ENCODE results near the gene DDX47.
A peak's percentile ranks its signal among the peaks of the same experiment; 100 is the strongest.

DDX47 gene

DNA sequence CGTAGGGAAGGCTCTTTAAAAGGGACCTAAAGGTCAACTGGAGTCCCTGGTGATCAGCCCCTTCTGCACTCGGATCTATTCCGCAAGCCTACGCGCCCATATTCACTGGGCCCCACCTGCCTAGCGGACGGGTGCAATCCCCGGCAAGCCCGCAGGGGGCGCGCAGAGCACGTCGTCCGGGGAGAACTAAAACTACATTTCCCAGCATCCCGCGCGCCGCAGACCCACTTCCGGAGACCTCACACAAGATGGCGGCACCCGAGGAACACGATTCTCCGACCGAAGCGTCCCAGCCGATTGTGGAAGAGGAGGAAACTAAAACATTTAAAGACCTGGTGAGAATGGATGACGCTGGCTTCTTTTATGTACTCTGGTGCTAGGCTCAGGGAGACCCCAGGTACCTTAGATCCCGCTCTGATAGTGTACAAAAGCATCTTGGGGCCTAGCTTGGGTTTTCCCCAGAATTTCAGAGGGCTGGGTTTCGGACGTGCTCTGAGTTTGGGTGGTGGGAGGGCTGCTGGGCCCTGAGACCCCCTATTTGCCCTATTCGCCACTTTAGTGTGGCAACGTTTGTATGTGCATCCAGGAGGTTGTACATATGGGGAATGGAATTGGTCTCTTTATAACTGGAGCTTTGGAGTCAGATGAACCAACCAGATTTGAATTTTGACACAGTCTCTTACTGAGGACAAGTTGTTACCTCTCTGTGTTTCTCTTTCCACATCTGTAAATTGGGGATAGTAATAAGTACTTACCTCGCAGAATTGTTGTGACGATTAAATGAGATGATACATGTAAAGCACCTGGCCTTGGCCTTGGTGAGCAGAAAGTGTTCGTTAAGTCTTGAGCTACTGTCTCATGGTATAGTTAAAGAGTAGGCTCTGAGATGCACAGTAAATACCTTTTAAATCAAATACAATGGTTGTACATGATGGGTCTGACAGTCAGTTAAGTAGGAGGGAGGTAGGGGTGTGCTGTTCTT lies at the start of gene DDX47:
Gene DDX47 (plus strand): TSS at position 227 of the 982 bp plus-strand sequence. CDS start 22 bp downstream, at position 249.
- peak; percentile 90 for DNase-seq

DNA sequence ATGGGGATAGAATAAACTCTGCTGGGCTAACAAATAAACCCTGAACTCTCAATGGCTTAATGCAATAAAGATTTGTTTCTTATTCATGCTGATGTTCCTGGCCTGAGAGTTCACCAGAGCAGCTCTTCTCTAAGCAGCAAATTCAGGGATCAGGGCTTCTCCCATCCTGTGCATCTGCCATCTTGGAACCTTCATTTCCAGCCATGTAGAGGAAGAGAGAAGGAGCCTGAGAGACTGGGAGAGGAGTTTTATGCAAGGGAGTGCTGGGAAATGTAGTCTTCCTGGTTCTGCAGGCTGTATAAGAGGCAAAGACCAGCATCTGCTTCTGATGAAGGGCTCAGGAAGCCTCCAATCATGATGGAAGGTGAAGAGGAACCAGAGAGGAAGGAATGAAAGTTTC lies 48.3 kb upstream of the DDX47 start:
- DNase-seq, result no peak

DNA sequence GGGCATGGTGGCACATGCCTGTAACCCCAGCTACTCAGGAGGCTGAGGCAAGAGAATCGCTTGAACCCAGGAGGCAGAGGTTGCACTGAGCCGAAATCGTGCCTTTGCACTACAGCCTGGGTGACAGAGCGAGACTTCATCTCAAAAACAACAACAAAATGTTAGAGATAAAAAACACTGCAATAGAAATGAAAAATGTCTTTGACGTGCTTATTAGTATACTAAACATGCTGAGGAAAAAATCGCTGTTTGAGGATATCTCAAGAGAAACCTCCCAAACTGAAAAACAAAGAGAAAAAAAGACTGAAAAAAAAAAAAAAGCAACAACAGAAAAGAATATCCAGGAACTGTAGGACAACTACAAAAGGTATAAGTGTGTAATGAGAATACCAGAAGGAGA lies 42.9 kb upstream of the DDX47 start:
- DNase-seq, result no peak

DNA sequence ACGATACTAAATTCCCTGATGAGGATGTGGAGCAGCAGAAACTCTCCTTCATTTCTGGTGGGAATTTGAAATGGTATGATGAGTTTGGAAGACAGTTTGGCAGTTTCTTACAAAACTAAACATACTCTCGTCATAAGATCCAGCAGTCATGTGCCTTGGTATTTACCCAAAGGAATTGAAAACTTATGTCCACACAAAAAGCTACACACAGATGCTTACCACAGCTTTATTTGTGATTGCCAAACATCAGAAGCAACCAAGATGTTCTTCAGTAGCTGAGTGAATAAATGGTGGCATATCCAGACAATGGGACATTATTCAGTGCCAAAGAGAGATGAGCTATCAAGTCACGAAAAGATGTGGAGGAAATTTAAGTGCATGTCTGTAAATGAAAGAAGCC lies 38.4 kb upstream of the DDX47 start:
- DNase-seq, result no peak

DNA sequence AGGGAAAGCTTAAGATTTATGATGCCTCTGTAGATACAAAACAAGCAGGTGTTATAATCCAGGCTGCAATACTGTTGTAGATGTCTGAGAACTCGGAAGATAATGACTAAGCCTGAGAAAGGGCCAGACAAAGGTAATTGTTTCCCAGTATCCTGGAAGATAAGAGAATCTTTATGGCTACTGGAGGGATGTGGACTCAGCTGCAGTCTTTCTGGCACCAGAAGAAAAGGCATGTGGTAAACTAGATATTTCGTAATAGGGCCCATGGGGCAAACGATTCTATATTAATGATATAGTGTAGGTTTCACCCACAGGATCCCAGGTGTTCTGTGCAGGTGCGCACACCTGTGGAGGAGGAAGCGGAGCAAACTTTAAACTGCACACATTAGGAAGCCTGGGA lies 36.9 kb upstream of the DDX47 start:
- no peak for DNase-seq

DNA sequence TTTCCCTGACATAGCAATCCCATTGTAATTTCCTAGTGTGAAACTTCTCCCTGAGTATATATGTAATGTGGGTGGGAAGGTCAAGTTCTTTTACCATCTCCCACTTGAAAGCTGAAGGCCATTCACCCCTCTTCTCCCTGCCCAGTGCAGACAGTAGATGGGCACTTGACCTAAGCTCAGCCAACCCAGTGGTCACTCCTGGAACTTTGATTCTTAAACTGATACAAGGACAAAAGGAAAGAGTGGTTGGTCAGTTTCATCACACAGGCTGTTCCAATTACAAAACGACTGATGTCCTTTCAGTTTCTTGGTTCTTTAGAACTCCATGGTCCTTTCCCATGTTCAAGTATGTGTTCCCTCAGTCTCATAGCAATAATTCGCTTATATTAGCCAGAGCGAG lies 36.1 kb upstream of the DDX47 start:
- DNase-seq, result no peak

DNA sequence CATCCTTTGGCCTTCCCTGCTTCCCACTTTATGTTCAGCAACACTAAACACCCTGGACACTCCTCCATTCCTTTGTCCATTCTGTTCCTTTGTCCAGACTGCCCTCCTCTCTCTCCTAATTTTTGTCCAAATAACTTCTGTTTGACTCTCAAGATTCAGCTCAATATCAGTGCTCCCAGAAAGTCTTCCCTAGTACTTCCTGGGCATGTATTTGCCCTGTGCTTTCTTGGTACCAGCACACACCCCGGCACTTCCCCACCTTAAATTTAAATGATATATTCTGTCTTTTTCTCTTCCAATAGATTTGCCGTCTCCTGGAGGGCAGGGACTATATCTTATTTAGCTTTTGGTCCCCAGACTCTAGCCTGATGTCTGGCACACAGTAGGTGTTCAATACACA lies 34.1 kb upstream of the DDX47 start:
- no peak for DNase-seq

DNA sequence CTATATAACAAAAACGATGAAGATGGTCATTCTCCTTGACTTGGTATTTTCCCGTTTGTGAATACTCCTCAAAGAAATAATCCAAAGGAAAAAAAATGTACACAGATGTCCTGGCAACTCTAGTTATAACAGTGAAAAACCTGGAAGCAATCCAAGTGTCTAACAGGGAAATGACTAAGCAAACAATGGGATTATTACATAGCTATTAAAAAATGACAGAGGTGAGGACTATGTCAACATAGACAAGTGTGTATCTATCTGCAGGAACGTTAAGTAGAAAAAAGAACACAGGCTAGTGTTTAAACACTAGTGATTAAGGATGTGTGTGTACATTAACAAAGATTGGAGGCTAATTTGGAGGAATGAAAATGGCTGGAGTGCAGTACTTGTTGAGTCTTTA lies 33.6 kb upstream of the DDX47 start:
- peak; percentile 89 for DNase-seq

DNA sequence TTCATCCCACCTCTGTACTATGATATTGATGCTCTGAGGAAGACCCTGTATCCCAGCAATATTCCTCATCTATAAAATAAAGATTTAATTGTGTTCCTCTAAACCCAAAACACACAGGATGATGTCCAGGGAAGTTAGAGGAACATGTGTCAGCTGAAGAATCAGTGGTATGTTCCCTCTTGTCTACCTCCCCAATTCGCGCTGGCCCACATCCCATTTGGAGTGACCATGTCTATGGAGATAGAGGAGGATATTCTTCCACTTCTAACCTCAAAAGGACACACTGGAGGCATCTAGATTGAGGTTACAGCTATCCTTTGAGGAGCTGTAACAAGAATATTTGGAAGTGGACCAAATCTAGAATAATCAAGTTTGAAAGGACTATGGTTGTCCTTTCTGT lies 29.0 kb upstream of the DDX47 start:
- DNase-seq, result no peak

DNA sequence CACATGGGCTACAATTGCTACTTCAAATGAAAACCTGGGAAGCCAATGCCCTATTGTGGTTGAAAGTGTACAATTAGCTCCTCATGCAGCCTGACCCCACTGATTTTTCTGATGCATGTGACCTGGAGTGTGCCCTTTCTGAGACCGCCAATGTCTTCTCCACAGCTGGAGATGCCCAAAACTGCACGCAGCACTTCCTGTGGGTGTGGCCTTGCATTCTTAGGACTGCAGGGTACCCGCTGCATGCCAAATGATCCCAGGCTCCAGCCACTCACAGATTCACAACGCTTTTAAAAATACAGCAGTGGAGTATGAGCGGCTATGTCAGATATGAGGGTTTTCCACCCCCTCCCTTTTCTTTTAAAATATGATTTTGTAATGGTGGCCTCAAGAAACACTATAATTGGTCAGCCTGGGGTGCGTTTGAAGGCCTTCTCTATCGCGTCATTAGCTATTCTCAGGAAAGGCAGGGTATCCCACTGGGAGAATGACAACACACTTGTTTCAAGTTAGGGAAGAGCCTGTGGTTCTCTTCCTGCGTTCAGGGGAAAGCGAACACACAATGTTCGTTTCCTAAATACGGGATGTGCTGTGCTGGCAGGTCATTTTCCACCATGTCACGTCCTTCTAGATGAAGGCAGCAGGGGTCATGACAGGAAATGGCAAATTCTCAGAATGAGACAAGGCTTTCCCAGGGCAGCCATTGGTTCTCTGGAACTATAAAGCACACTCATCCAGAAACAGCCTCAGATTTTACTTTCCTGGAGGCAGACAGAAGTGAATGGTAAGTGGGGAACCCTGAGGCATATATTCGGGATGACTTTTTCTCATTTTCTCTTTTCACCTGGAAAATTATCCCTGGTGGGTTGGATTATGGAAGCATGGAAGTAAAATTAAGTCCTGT lies 28.0 kb upstream of the DDX47 start, which contains the start of gene APOLD1:
Gene APOLD1 (plus strand): TSS at position 749 of the 904 bp plus-strand sequence. CDS start 33 bp downstream, at position 782.
- peak; percentile 25 for DNase-seq

DNA sequence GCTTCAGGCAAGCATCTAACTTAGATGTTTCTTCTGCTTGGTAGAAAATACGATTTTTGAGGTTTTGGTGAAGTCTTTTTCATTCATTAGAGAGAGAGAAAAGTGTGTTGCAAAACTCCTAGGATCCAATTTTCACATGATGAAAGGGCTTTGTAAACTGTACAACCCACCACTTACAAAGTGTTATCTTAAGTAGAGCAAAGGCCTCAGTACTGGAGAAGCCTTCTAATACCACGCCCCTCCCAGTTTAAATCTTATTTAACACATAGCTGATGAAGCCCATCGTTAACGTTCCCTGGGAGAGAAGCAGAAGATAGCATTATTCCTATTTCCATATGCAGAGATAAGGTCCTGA lies 26.8 kb upstream of the DDX47 start:
- DNase-seq, result no peak

DNA sequence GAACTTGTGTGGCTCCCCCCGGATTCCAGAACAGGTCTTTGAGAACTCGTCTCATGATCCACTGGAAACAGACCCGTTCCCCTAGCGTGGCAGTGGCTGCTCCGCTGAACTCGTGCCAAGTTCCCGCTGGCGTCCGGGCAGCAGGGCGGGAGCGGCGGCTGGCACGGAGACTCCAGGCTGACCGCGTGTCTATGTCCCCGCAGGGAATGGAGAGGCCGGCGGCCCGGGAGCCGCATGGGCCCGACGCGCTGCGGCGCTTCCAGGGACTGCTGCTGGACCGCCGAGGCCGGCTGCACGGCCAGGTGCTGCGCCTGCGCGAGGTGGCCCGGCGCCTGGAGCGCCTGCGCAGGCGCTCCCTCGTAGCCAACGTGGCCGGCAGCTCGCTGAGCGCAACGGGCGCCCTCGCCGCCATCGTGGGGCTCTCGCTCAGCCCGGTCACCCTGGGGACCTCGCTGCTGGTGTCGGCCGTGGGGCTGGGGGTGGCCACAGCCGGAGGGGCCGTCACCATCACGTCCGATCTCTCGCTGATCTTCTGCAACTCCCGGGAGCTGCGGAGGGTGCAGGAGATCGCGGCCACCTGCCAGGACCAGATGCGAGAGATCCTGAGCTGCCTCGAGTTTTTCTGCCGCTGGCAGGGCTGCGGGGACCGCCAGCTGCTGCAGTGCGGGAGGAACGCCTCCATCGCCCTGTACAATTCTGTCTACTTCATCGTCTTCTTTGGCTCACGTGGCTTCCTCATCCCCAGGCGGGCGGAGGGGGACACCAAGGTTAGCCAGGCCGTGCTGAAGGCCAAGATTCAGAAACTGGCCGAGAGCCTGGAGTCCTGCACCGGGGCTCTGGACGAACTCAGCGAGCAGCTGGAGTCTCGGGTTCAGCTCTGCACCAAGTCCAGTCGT lies 26.2 kb upstream of the DDX47 start:
- peak; percentile 84 for DNase-seq

DNA sequence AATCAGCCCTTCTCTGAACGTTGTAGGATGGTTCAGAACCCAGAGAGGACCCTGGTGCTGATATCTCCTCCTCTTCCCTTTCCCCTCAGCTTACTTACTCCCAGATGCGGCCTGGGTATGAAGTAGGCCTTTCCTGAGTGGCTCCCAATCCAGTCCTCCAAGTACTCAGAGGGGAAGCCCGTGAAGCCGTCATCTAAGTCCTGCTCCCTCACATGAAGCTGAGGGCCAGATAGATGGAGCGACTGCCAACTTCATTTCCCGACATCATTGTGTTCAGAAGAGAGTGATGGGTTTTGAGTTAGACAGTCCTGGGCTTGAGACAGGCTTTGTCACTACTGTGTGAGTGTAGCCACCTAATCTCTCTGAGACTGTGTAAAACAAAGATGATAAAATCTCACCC lies 25.0 kb upstream of the DDX47 start:
- DNase-seq, result peak; percentile 20

DNA sequence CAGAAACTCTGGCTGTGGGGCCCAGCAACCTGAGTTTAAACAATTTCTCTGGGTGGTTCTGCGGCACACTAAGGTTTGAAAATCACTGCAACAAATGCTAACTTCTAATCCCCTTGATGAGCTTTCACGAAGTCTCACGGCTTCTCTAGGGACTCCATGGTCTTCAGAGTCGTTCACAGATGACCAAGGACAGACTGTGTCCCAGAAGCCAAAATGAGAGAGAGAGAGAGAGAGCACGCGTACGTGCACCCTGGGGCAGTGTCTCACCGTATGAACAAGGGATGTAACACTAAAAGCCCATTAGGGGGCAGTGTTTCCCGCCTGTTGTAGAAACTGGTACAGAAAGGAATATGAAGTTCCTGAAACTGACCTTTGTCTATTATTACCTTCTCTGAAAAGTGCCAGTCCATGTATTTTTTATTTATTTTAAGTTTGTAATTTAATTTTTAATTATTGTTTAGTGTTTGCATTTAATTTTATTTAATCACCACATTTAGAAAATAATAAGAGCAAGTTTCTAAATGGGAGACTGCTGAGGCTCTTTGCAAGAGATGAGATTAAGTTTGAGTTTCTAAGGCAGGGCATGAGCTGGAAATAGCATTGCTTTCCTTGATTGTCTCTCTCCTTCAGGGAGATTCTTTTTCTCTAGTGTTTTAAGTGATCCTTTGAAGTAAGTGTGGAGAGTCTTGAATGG lies 24.3 kb upstream of the DDX47 start:
- peak; percentile 85 for DNase-seq

DNA sequence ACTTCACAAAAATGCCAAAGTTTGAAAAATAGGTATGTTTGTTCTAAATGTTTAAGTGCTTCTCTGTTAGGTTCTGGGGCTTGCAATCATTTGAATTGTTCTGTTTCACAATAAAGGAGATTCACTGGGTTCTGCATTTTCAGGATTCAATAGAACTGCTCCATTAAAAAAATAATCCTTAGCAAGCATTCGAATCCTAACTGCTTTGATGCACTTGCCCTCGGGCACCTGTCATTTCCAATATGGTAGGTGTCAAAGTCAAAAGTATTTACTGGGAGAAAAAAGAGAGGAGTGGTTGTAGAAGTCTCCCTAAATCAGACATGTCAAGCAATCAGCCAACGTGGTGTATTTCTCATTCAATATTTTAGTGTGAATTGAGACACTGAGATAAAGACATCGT lies 22.2 kb upstream of the DDX47 start:
- DNase-seq, result no peak

DNA sequence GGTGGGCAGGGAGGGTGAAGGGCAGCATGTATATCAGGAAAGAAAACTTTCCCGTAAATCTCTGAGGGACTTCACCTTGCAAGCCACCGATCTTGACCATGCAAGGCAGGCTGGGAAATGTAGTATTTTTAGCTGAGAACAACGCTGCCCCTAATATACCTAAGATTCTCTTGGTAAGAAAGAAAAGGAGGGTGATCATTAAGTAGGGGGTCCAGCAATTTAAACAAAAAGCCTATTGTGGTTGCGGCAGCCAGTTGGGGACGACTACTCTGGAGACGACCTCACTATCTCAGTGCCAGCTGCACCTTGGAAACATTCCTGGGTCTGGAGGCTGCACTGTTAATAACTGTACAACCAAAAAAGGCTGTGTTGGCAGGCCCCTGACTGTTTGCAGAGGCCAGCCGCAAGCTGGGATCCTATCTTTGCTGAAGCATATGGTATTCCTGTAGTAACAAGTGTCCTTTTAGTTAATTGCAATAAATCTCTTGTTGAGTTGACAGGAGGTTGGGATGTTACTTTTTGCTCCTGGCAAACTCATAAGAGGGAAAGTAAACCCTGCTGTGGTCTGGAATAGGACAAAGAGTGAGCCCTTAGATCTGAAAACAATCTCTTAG lies 21.3 kb upstream of the DDX47 start:
- no peak for DNase-seq

DNA sequence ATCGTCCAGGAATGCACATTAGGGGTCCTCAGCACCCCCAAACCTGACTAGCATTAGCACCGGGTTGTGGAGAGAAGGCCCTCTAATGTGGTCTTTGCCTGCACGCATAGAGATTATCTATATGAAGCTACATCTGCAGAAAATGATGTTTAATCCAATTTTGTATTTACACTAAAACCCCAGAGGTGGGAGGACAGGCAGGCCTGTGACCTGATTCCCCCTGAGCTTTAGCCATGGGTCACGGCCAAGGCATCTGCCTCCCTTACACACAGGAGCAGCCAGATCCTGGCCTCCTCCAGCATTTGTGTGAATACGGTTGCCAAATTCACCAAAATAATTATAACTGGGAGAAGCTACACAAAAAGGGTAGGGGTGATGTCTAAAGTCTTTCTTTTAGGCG lies 20.7 kb upstream of the DDX47 start:
- no peak for DNase-seq

DNA sequence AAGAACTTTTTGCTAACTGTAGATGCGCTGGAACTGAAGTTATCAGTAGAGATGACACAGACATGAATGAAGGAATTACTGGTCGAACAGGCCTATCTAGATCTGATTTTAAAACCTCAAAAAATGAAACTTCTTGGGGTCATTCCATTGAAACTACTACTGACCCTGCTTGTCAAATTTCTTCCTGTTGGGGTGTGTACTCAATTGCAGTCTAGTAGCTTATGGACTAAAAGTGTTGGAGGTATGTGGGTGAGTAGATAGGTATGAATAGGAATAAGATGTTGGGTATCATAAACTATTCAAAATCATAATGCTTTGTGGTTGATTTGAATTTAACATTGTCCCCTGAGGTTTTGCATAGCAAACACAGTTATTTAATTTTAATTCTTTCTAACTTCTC lies 18.5 kb upstream of the DDX47 start:
- DNase-seq, result no peak

DNA sequence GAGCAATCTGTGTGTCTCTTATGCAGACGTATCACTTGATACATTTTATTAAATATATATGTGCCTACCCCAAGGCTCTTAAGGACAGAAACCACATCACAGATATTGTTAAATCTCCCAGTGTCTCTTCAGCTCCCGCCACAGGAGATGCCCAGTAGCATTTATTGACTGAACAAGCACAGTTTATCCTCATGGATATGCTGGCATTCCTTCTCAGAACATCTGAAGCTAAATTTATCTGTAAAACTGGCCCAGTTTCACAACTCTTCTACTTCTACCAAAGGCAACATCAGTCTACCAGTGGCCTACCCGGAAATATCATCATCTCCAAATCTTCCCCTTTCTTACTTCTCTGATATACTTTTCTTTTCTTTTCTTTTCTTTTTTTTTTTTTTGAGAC lies 17.0 kb upstream of the DDX47 start:
- no peak for DNase-seq

DNA sequence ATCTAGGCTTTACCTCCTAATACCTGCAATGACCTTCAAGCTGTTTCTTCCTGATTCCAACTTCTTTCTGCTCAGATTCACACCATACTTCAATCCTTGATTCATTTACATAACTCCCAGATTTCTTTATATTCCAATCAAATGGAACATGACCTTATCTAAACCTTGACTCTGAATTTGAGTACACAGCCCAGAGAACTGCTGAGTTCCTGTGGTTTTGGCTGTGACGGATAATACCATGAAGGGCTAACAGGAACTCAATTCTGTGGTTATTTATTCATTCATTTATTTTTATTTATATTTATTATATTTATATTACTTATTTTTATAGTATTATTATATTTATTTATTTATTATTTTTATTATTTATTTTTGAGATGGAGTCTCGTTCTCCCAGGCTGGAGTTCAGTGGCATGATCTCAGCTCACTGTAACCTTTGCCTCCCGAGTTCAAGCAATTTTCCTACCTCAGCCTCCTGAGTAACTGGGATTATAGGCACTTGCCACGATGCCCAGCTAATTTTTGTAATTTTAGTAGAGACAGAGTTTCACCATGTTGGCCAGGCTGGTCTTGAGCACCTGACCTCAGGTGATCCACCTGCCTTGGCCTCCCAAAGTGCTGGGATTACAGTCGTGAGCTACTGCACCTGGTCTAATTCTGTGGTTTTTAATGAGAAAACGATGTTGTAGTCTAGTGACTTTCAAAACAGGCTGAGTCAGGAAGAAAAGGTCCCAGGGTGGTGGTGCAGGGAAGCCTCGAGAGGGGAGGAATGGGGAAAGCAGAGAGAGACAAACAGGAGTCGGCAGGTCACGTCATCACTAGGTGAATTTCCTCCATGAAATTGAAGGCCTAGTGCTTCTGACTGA lies 16.0 kb upstream of the DDX47 start:
- DNase-seq, result no peak

DNA sequence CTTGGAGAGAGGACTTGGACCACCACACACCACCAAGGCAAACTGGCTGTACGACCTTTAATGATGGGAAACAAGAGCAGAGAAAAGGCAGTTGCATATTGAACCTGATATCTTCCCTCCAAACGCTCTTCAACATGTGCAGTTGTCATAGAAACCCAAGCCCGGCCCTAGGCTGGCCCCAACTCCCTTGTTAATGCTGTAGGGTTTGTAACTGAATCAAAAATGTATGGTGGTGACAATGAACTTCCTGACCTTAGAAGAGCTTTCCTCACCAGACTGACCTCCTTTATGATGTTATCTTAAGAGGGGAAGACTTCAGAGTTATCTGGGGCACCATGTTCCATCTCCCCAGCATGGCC lies 15.4 kb upstream of the DDX47 start:
- DNase-seq, result no peak
